ENCODE results near the gene ZNF77.

DNA sequence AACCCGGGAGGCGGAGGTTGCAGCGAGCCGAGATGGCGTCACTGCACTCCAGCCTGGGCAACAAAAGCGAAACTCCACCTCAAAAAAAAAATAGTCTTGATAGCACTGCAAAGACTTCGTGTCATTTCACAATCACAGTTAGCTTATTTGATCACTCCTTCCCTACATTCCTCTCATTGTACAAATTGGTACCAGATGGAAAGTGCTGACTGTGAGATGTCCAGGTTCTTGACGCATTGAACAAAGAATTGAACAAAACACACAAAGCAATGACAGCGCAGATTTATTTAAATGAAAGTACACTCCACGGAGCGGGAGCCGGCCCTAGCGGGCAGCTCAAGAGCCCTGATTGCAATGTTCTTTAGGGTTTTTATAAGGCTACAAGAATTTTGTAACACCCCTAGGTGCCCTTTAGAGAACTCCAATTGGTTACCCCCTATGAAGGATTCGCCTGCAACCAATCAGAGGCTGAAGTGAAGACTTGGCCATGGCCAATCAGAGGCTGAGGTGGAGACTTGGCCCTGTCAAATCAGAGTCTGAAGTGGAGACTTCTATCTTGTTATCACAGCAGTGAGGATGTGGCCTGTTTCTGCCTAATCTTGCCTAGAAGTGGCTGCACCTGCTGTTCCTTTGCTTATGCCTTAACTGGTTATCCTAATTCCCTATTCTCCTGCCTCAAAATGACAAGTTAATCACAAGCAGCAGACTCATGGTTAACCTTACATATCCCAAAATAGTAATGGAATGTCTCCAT lies 60.9 kb downstream of the ZNF77 start:
- TF ChIP-seq, protein P1, sequence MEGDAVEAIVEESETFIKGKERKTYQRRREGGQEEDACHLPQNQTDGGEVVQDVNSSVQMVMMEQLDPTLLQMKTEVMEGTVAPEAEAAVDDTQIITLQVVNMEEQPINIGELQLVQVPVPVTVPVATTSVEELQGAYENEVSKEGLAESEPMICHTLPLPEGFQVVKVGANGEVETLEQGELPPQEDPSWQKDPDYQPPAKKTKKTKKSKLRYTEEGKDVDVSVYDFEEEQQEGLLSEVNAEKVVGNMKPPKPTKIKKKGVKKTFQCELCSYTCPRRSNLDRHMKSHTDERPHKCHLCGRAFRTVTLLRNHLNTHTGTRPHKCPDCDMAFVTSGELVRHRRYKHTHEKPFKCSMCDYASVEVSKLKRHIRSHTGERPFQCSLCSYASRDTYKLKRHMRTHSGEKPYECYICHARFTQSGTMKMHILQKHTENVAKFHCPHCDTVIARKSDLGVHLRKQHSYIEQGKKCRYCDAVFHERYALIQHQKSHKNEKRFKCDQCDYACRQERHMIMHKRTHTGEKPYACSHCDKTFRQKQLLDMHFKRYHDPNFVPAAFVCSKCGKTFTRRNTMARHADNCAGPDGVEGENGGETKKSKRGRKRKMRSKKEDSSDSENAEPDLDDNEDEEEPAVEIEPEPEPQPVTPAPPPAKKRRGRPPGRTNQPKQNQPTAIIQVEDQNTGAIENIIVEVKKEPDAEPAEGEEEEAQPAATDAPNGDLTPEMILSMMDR (IDR thresholded peaks at IDR 0.05), result no peak
- TF ChIP-seq POLR2A (IDR thresholded peaks at IDR 0.05), result no peak
